GM12864 (cell line): ENCODE results near the gene LRRTM4.
"Not testable (repeated sequence)": the region's sequence is repeated elsewhere in the genome, so short reads cannot be mapped to it uniquely, and the experiment has no call there.

ENCODE experiments used
- DNase-seq: peaks from one replicate; pipeline ENCODE4 v3.0.0-alpha.2; 2011; ENCODE audit warnings: low read depth
- H3K4me3 ChIP-seq: 2 replicates; pipeline ENCODE4 v1.5.1; 2011; ENCODE audit warnings: mild to moderate bottlenecking, low read depth, low read length, control low read depth
- TF ChIP-seq, protein P1 (sequence below): IDR thresholded peaks from 2 replicates; pipeline ENCODE4 v1.5.1; 2011; ENCODE audit warnings: low read depth, mild to moderate bottlenecking, moderate library complexity, low read length, control low read depth, inconsistent platforms; ENCODE audit errors: missing control alignments

LRRTM4 gene

GRCh38 chr2:77102927-77103326 is 419.2 kb downstream of the LRRTM4 start:
- TF ChIP-seq, protein P1, sequence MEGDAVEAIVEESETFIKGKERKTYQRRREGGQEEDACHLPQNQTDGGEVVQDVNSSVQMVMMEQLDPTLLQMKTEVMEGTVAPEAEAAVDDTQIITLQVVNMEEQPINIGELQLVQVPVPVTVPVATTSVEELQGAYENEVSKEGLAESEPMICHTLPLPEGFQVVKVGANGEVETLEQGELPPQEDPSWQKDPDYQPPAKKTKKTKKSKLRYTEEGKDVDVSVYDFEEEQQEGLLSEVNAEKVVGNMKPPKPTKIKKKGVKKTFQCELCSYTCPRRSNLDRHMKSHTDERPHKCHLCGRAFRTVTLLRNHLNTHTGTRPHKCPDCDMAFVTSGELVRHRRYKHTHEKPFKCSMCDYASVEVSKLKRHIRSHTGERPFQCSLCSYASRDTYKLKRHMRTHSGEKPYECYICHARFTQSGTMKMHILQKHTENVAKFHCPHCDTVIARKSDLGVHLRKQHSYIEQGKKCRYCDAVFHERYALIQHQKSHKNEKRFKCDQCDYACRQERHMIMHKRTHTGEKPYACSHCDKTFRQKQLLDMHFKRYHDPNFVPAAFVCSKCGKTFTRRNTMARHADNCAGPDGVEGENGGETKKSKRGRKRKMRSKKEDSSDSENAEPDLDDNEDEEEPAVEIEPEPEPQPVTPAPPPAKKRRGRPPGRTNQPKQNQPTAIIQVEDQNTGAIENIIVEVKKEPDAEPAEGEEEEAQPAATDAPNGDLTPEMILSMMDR, result no peak
- DNase-seq, result no peak
- H3K4me3 ChIP-seq, result no peak overlapping the region

GRCh38 chr2:77101796-77102452 is 420.3 kb downstream of the LRRTM4 start:
- H3K4me3 ChIP-seq, result no peak overlapping the region
- TF ChIP-seq, protein P1, result no peak
- no peak for DNase-seq

- TF ChIP-seq, protein P1, result no peak
- DNase-seq, result no peak
- H3K4me3 ChIP-seq, result no peak overlapping the region
Measured at GRCh38 chr2:77099961-77100360, 422.2 kb downstream of the LRRTM4 start.

DNA sequence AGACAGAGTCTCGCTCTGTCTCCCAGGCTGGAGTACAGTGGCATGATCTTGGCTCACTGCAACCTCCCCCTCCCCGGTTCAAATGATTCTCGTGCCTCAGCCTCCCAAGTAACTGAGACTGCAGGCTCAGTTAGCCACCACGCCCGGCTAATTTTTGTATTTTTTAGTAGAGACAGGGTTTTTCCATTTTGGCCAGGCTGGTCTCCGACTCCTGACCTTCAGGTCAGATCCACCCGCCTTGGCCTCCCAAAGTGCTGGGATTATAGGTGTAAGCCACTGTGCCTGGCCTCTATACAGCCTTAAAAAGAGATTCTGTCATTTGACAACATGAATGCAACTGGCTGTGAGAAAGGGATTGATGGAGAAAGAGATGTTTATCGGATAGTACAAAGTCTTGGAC is 426.7 kb downstream of the LRRTM4 start:
- DNase-seq, H3K4me3 ChIP-seq: not testable (repeated sequence)

GRCh38 chr2:77095096-77095495 is 427.1 kb downstream of the LRRTM4 start:
- no peak for DNase-seq
- TF ChIP-seq, protein P1, result no peak
- H3K4me3 ChIP-seq, result no peak overlapping the region

- not testable (repeated sequence) for H3K4me3 ChIP-seq, DNase-seq
Measured at GRCh38 chr2:77088424-77088823, 433.8 kb downstream of the LRRTM4 start.

DNA sequence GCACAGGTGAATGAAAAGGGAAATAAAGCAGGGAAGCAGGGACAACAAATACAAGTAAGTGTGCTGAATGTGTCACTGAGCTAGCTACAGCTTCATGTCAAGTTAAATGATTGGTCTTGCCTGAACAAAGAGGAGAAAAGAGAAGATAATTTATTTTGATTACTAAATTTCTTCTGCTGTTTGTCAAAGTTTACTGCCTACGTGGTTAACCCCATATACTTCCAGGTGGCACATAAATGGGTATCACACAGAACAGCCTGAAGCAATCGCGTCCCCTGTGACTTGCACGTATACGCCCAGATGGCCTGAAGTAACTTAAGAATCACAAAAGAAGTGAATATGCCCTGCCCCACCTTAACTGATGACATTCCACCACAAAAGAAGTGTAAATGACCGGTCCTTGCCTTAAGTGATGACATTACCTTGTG is 434.2 kb downstream of the LRRTM4 start:
- TF ChIP-seq, protein P1, result no peak
- H3K4me3 ChIP-seq, result no peak overlapping the region
- no peak for DNase-seq

DNA sequence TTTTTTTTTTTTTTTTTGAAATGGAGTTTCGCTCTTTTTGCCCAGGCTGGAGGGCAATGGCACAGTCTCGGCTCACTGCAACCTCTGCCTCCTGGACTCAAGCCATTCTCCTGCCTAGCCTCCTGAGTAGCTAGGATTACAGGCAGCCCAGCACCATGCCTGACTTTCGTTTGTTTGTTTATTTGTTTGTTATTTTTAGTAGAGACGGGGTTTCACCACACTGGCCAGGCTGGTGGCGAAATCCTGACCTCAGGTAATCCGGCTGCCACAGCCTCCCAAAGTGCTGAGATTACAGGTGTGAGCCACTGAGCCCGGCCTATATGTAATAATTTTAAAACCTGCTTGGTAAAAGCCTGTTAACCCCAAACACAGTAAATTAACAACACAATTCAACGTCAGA is 435.7 kb downstream of the LRRTM4 start:
- DNase-seq, result no peak
- TF ChIP-seq, protein P1, result no peak
- no peak overlapping the region for H3K4me3 ChIP-seq
